WERI-Rb-1 (cell line): ENCODE results near the gene PTPN14.

Experiments
- DNase-seq: peaks from one replicate; pipeline ENCODE4 v3.0.0-alpha.2; 2020
- H3K27ac ChIP-seq: fragments of 250-450 bp; sonication (Bioruptor Pico); 2 replicates; pipeline ENCODE4 v1.5.1; 2020; ENCODE audit warnings: mild to moderate bottlenecking, moderate library complexity
- H3K27me3 ChIP-seq: fragments of 250-450 bp; sonication (Bioruptor Pico); 2 replicates; pipeline ENCODE4 v1.5.1; 2021; ENCODE audit warnings: mild to moderate bottlenecking, low read depth, moderate library complexity; ENCODE audit not compliant: insufficient read depth, severe bottlenecking
- H3K36me3 ChIP-seq: fragments of 250-450 bp; sonication (Bioruptor Pico); 2 replicates; pipeline ENCODE4 v1.5.1; 2020; ENCODE audit warnings: mild to moderate bottlenecking, moderate library complexity
- H3K4me3 ChIP-seq: 2 replicates; pipeline ENCODE4 v1.5.1; 2011; ENCODE audit warnings: low read depth, mild to moderate bottlenecking, control low read depth, low read length
- H3K9me3 ChIP-seq: fragments of 250-450 bp; sonication (Bioruptor Pico); 2 replicates; pipeline ENCODE4 v1.5.1; 2021; ENCODE audit warnings: mild to moderate bottlenecking, moderate library complexity; ENCODE audit not compliant: severe bottlenecking
- TF ChIP-seq, protein P1 (sequence below): IDR thresholded peaks from 2 replicates; pipeline ENCODE4 v1.5.1; 2011; ENCODE audit warnings: low read depth, mild to moderate bottlenecking, control low read depth, inconsistent platforms, low read length

Gene PTPN14

GRCh38 chr1:214550857-214551435, 456 bp downstream of the PTPN14 start:
- no peak overlapping the region for H3K27ac ChIP-seq
- H3K9me3 ChIP-seq, result no peaks in the 10 kb centered on the region
- TF ChIP-seq, protein P1, sequence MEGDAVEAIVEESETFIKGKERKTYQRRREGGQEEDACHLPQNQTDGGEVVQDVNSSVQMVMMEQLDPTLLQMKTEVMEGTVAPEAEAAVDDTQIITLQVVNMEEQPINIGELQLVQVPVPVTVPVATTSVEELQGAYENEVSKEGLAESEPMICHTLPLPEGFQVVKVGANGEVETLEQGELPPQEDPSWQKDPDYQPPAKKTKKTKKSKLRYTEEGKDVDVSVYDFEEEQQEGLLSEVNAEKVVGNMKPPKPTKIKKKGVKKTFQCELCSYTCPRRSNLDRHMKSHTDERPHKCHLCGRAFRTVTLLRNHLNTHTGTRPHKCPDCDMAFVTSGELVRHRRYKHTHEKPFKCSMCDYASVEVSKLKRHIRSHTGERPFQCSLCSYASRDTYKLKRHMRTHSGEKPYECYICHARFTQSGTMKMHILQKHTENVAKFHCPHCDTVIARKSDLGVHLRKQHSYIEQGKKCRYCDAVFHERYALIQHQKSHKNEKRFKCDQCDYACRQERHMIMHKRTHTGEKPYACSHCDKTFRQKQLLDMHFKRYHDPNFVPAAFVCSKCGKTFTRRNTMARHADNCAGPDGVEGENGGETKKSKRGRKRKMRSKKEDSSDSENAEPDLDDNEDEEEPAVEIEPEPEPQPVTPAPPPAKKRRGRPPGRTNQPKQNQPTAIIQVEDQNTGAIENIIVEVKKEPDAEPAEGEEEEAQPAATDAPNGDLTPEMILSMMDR, result no peak
- H3K27me3 ChIP-seq, result peaks cover 24% of the 10 kb centered on the region
- peak overlapping the region; percentile 68 for H3K4me3 ChIP-seq
- DNase-seq, result no peak
- H3K36me3 ChIP-seq, result no peaks in the 10 kb centered on the region

DNA sequence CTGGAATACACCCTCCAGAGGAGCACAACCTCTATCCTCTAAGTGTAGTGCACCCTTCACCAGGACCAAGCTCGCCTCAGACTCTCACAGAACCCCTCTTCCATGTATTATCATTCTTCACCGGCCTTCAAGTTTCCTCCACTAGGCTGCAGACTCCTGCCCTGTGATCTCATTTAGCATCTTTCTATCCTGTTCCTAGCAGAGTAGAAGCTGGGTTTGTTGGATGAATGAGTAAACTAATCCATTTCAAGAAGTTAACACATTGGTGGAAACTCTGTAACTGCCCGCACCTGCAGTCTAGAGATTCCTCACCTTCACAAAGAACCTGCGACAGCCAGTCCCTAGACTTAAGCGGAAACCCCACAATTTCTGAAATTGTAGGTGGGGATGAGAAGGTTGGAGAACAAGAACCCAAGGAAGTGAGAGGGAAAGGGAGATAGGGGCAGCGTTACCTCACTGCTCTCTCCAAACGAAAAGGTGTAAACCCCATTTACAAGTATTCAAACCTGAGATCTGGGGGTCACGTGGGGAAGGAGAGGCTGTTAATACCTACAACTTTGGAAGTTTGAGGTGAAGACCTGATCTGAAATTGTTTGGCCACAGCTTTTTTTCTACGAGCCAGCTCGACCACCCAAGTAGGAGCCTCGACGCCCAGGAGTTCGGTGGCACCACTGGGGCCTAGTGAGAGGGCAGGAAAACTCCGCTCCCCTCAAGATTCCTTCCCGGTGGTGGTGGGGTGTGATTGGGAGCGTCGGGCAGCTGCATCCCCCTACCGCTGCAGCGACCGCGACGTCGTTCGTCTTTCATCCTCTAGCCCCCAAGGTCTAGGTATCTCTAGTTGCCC, 1.2 kb downstream of the PTPN14 start:
- H3K36me3 ChIP-seq, result no peaks in the 10 kb centered on the region
- no peak for DNase-seq
- H3K27me3 ChIP-seq, result peaks cover 24% of the 10 kb centered on the region
- no peak overlapping the region for H3K27ac ChIP-seq
- TF ChIP-seq, protein P1, result no peak
- no peaks in the 10 kb centered on the region for H3K9me3 ChIP-seq
- peak overlapping the region; percentile 68; the same call in 1 of the 2 replicates for H3K4me3 ChIP-seq

- peaks cover 24% of the 10 kb centered on the region for H3K27me3 ChIP-seq
- TF ChIP-seq, protein P1, result no peak
- no peaks in the 10 kb centered on the region for H3K36me3 ChIP-seq
- no peak for DNase-seq
- H3K27ac ChIP-seq, result no peak overlapping the region
- no peaks in the 10 kb centered on the region for H3K9me3 ChIP-seq
- no peak overlapping the region for H3K4me3 ChIP-seq
These were observed 1.8 kb downstream of the PTPN14 start for GRCh38 chr1:214549604-214550003.

GRCh38 chr1:214548988-214549387, 2.4 kb downstream of the PTPN14 start:
- peaks cover 24% of the 10 kb centered on the region for H3K27me3 ChIP-seq
- H3K27ac ChIP-seq, result no peak overlapping the region
- DNase-seq, result no peak
- no peaks in the 10 kb centered on the region for H3K9me3 ChIP-seq
- TF ChIP-seq, protein P1, result no peak
- H3K36me3 ChIP-seq, result no peaks in the 10 kb centered on the region
- no peak overlapping the region for H3K4me3 ChIP-seq

GRCh38 chr1:214548271-214548670, 3.1 kb downstream of the PTPN14 start:
- DNase-seq, result no peak
- H3K4me3 ChIP-seq, result no peak overlapping the region
- no peak overlapping the region for H3K27ac ChIP-seq
- H3K36me3 ChIP-seq, result no peaks in the 10 kb centered on the region
- H3K27me3 ChIP-seq, result peaks cover 24% of the 10 kb centered on the region
- H3K9me3 ChIP-seq, result no peaks in the 10 kb centered on the region
- TF ChIP-seq, protein P1, result no peak
